Liver (tissue), 9 donors: Measurements from ENCODE around the gene BACH2. TPM values are rescaled to one million over a fixed set of nuclear protein-coding genes. Genes with fewer than 3 reads are reported as not detected.

Source experiments
- DNase-seq: peaks from one replicate; pipeline ENCODE4 v3.0.0-alpha.2; 2017; ENCODE audit warnings: low spot score
- H3K27ac ChIP-seq, 2 donors: one replicate each; pipeline ENCODE4 v1.7.0; 2013; ENCODE audit warnings: inconsistent platforms in 2 of 2, low read length in 2 of 2, control low read depth in 1 of 2, low read depth in 1 of 2, mild to moderate bottlenecking in 1 of 2
- H3K27me3 ChIP-seq, 4 donors: one replicate each; pipeline versions ENCODE4 v1.6.1 to v1.7.0; 2013; ENCODE audit warnings: low read length in 3 of 4, inconsistent platforms in 1 of 4, mild to moderate bottlenecking in 1 of 4, moderate library complexity in 1 of 4; ENCODE audit not compliant: control insufficient read depth in 4 of 4, insufficient read depth in 4 of 4
- H3K36me3 ChIP-seq, 4 donors: one replicate each; pipeline versions ENCODE4 v1.6.1 to v1.7.0; 2013; ENCODE audit warnings: low read length in 3 of 4, mild to moderate bottlenecking in 3 of 4, low read depth in 1 of 4, moderate library complexity in 1 of 4; ENCODE audit not compliant: control insufficient read depth in 4 of 4, insufficient read depth in 3 of 4
- H3K4me1 ChIP-seq, 4 donors: one replicate each; pipeline versions ENCODE4 v1.6.1 to v1.7.0; 2013; ENCODE audit warnings: low read length in 3 of 4, mild to moderate bottlenecking in 3 of 4, moderate library complexity in 1 of 4; ENCODE audit not compliant: control insufficient read depth in 4 of 4, insufficient read depth in 4 of 4
- H3K4me3 ChIP-seq, 3 donors: one replicate each; pipeline versions ENCODE4 v1.6.1 to v1.7.0; 2013; ENCODE audit warnings: low read length in 3 of 3, control low read depth in 1 of 3, low read depth in 1 of 3, mild to moderate bottlenecking in 1 of 3
- H3K9ac ChIP-seq, 2 donors: one replicate each; pipeline ENCODE4 v1.7.0; 2013; ENCODE audit warnings: low read length in 2 of 2, mild to moderate bottlenecking in 2 of 2, moderate library complexity in 2 of 2, control low read depth in 1 of 2, low read depth in 1 of 2
- H3K9me3 ChIP-seq, 4 donors: one replicate each; pipeline versions ENCODE4 v1.6.1 to v1.7.0; 2013; ENCODE audit warnings: low read length in 3 of 4; ENCODE audit not compliant: control insufficient read depth in 4 of 4
- ATF3 ChIP-seq: IDR thresholded peaks from 2 replicates; pipeline ENCODE4 v1.6.1; 2016; ENCODE audit warnings: antibody characterized with exemption
- CTCF ChIP-seq: fragments of 150-350 bp; IDR thresholded peaks from 2 replicates; pipeline ENCODE4 v1.5.1; 2017; ENCODE audit warnings: improper control_type of control experiment, low read depth, low read length; ENCODE audit not compliant: missing input control
- EGR1 ChIP-seq, 2 donors: IDR thresholded peaks; 2 replicates each; pipeline ENCODE4 v1.6.1; 2016 to 2018; ENCODE audit warnings: antibody characterized with exemption in 2 of 2, low read depth in 2 of 2
- FOXA1 ChIP-seq: IDR thresholded peaks from 2 replicates; pipeline ENCODE4 v1.6.1; 2016; ENCODE audit warnings: antibody characterized with exemption
- FOXA2 ChIP-seq: IDR thresholded peaks from 2 replicates; pipeline ENCODE4 v1.6.1; 2016; ENCODE audit warnings: antibody characterized with exemption
- GABPA ChIP-seq, 2 donors: IDR thresholded peaks in 1 of 2; conservative IDR thresholded peaks in 1 of 2; 2 replicates each; pipeline ENCODE4 v1.6.1; 2016; ENCODE audit warnings: antibody characterized with exemption in 2 of 2, mild to moderate bottlenecking in 1 of 2, moderate library complexity in 1 of 2
- HNF4A ChIP-seq, 2 donors: conservative IDR thresholded peaks; 2 replicates each; pipeline ENCODE4 v1.6.1; 2016; ENCODE audit warnings: antibody characterized with exemption in 2 of 2, mild to moderate bottlenecking in 2 of 2
- HNF4G ChIP-seq: IDR thresholded peaks from 2 replicates; pipeline ENCODE4 v1.6.1; 2016; ENCODE audit warnings: antibody characterized with exemption
- MAX ChIP-seq: IDR thresholded peaks from 2 replicates; pipeline ENCODE4 v1.6.1; 2016; ENCODE audit warnings: antibody characterized with exemption
- RAD21 ChIP-seq, 2 donors: IDR thresholded peaks; 2 replicates each; pipeline ENCODE4 v1.6.1; 2016; ENCODE audit warnings: antibody characterized with exemption in 2 of 2, mild to moderate bottlenecking in 2 of 2
- REST ChIP-seq: IDR thresholded peaks from 2 replicates; pipeline ENCODE4 v1.6.1; 2016; ENCODE audit warnings: antibody characterized with exemption, mild to moderate bottlenecking
- RXRA ChIP-seq, 2 donors: IDR thresholded peaks; 2 replicates each; pipeline ENCODE4 v1.6.1; 2017 to 2018; ENCODE audit warnings: antibody characterized with exemption in 2 of 2, mild to moderate bottlenecking in 1 of 2
- YY1 ChIP-seq: IDR thresholded peaks from 2 replicates; pipeline ENCODE4 v1.6.1; 2016; ENCODE audit warnings: antibody characterized with exemption, mild to moderate bottlenecking
- ZBTB33 ChIP-seq: IDR thresholded peaks from 2 replicates; pipeline ENCODE4 v1.6.1; 2016; ENCODE audit warnings: antibody characterized with exemption
- WGBS: extraction: QIAGEN DNeasy Blood & Tissue Kit; methylation state at CpG from one replicate; pipeline ENCODE4 v1.1.7; 2013; 5-methylcytosine and 5-hydroxymethylcytosine counted together
- polyA plus RNA-seq, 2 donors: library from polyadenylated mRNA; stranded (reverse) in 1 of 2; unstranded in 1 of 2; fragments of 200-250 nt in 1 of 2; fragments of >200 nt in 1 of 2; fragmentation: Nextera tagmentation in 1 of 2; extraction: Ambion mirVana in 1 of 2; gene quantifications; one replicate each; pipeline versions ENCODE4 v1.2.1 to v1.2.3, GENCODE V29; 2013 to 2015
- total RNA-seq, 2 donors: library from RNA; depleted of rRNA; stranded (reverse); fragments of >200 nt; gene quantifications; one replicate each; pipeline ENCODE4 v1.2.3, GENCODE V29; 2014
- donor health status: healthy.
- donor health status: healthy.
- donor health status: healthy.
- donor health status: healthy.
- donor health status: healthy.

BACH2 gene
- total and polyA plus RNA-seq, 4 donors, result 1.9 to 3.7 (median 1.9) TPM

GRCh38 chr6:90233994-90234393 is 62.6 kb downstream of the BACH2 start:
- DNase-seq, result no peak
- H3K9me3 ChIP-seq, result no peaks in the 10 kb centered on the region
- H3K4me3 ChIP-seq, result no peak overlapping the region
- 90% methylated on average over 6 of the region's 6 CpGs for WGBS
- no peak overlapping the region for H3K9ac ChIP-seq
- no peak overlapping the region for H3K27ac ChIP-seq
- no peaks in the 10 kb centered on the region for H3K27me3 ChIP-seq
- H3K36me3 ChIP-seq, result peaks cover 0 to 2% (median 0%) of the 10 kb centered on the region in 4 donors
- TF ChIP-seq MAX (no peak), HNF4A (conservative IDR thresholded peaks at IDR 0.05) (no peak), HNF4G (no peak), CTCF (no peak), ATF3 (no peak), REST (no peak), FOXA2 (no peak), ZBTB33 (no peak), EGR1 (IDR thresholded peaks at IDR 0.05; ENCODE audit: low read depth in 2 of 2) (no peak), GABPA (IDR thresholded peaks at IDR 0.05 in 1 of 2, conservative IDR thresholded peaks at IDR 0.05 in 1 of 2) (no peak), FOXA1 (no peak), RAD21 (IDR thresholded peaks at IDR 0.05) (no peak), RXRA (IDR thresholded peaks at IDR 0.05) (no peak)
- H3K4me1 ChIP-seq, result peaks cover 0 to 7% (median 2%) of the 10 kb centered on the region in 4 donors

GRCh38 chr6:90233213-90233612 is 63.4 kb downstream of the BACH2 start:
- 97% methylated on average over 2 of the region's 2 CpGs for WGBS
- Histone ChIP-seq H3K9me3 (no peaks in the 10 kb centered on the region), H3K9ac (no peak overlapping the region), H3K4me1 (no peaks in the 10 kb centered on the region), H3K27ac (no peak overlapping the region), H3K36me3 (peaks cover 0 to 2% (median 0%) of the 10 kb centered on the region in 4 donors), H3K27me3 (no peaks in the 10 kb centered on the region), H3K4me3 (no peak overlapping the region)
- TF ChIP-seq MAX (no peak), REST (no peak), RXRA (IDR thresholded peaks at IDR 0.05) (no peak), YY1 (no peak), HNF4G (no peak), GABPA (IDR thresholded peaks at IDR 0.05 in 1 of 2, conservative IDR thresholded peaks at IDR 0.05 in 1 of 2) (no peak), ZBTB33 (no peak)
- DNase-seq, result no peak
